DOHH2 (cell line): ENCODE results near the gene TSGA10.

ENCODE experiments used
- EZH2phosphoT487 ChIP-seq: fragments of 200-600 bp; sonication (generic); IDR thresholded peaks from 2 replicates; pipeline ENCODE4 v1.6.1; 2017; ENCODE audit warnings: borderline replicate concordance, mild to moderate bottlenecking, antibody characterized with exemption, low read length, moderate library complexity, mixed read lengths
- TF ChIP-seq, protein P1 (sequence below): fragments of 200-600 bp; sonication (generic); IDR thresholded peaks from one replicate; pipeline ENCODE4 v1.5.1; 2014; ENCODE audit warnings: antibody characterized with exemption, mild to moderate bottlenecking, low read depth, low read length; ENCODE audit not compliant: poor library complexity, severe bottlenecking

DNA sequence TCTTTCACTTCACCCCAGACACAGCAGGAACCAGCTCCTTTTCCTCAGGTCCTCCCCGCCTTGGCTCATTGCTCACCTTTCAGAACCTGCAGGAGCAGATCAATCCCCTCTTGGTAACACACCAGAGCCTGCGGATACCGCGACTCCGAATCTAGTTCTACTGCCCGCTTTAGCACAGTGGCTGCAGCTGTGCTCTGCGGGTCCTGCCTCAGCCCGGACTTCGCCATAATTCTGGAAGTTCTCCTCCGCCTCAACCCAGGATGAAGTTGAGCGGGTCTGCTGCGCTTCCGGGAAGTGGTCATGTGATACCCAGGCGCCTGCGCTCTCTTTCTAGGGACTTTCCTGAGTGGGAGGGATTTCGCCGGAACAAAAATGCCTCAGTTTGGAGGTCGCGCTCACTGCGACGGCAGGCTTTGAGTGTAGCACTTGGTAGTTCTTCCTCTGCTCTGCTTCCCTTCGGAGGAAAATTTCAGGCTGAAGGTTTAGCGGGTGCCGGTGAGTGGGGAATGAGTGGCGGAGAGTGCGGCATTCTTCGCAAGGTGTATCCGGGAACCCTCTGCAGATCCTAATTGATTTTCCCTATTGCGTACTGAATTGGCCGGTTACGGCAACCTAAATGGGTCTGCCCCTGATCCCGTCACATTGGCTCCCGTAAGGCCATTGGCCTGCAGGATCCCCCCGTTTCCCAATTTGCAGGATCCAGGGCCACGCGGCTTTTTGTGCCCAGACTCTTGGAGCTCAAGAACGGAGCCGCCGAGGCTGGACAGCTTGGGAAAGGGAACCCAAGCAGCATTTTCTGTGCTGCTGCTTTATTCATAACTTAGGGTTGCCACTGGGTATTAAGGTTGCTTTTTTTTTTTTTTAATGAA is 26.2 kb upstream of the TSGA10 start, which contains the start of the genes MITD1 and MRPL30:
- TF ChIP-seq, protein P1, sequence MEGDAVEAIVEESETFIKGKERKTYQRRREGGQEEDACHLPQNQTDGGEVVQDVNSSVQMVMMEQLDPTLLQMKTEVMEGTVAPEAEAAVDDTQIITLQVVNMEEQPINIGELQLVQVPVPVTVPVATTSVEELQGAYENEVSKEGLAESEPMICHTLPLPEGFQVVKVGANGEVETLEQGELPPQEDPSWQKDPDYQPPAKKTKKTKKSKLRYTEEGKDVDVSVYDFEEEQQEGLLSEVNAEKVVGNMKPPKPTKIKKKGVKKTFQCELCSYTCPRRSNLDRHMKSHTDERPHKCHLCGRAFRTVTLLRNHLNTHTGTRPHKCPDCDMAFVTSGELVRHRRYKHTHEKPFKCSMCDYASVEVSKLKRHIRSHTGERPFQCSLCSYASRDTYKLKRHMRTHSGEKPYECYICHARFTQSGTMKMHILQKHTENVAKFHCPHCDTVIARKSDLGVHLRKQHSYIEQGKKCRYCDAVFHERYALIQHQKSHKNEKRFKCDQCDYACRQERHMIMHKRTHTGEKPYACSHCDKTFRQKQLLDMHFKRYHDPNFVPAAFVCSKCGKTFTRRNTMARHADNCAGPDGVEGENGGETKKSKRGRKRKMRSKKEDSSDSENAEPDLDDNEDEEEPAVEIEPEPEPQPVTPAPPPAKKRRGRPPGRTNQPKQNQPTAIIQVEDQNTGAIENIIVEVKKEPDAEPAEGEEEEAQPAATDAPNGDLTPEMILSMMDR: no peak
- TF ChIP-seq EZH2phosphoT487: no peak
